Right cardiac atrium (tissue), 5 donors: ENCODE data around the gene SELENOK. TPM values are rescaled to one million over a fixed set of nuclear protein-coding genes. Genes with fewer than 3 reads are reported as not detected.
A peak's percentile ranks its signal among the peaks of the same experiment; 100 is the strongest.

Experiments used
- ATAC-seq, 2 donors: fragments of 200-7000 bp; cut with Tn5 transposase; one replicate each; pipeline versions ENCODE4 v1.8.0 to v1.9.1; 2020; ENCODE audit warnings: moderate library complexity in 2 of 2, mild to moderate bottlenecking in 1 of 2
- DNase-seq, 3 donors: peaks; one replicate each; pipeline ENCODE4 v3.0.0-alpha.2; 2020
- H3K27ac ChIP-seq: one replicate; pipeline ENCODE4 v1.5.1; 2013; ENCODE audit warnings: mild to moderate bottlenecking, low read length, control low read depth, moderate library complexity
- H3K27me3 ChIP-seq: one replicate; pipeline ENCODE4 v1.6.1; 2013; ENCODE audit not compliant: control insufficient read depth, insufficient read depth
- H3K4me1 ChIP-seq: one replicate; pipeline ENCODE4 v1.6.1; 2013; ENCODE audit warnings: low read length; ENCODE audit not compliant: control insufficient read depth, insufficient read depth
- H3K4me3 ChIP-seq: one replicate; pipeline ENCODE4 v1.5.1; 2013; ENCODE audit warnings: low read length, control low read depth
- H3K9me3 ChIP-seq: one replicate; pipeline ENCODE4 v1.6.1; 2013; ENCODE audit warnings: low read length; ENCODE audit not compliant: control insufficient read depth
- WGBS: extraction: QIAGEN DNeasy Blood & Tissue Kit; methylation state at CpG from one replicate; pipeline ENCODE4 v1.1.7; 2013; 5-methylcytosine and 5-hydroxymethylcytosine counted together
- intact Hi-C, 4 donors: fragments of 100-400 bp; cut with DNase I; formaldehyde crosslinking; loops; one replicate each; pipeline versions ENCODE4 v1.11.0 to v1.14.0; 2022 to 2023
- polyA plus RNA-seq: library from polyadenylated mRNA; stranded (reverse); fragments of 200-250 nt; gene quantifications from one replicate; pipeline ENCODE4 v1.2.3, GENCODE V29; 2013
- total RNA-seq, 4 donors: library from RNA; stranded (reverse); fragmentation: NEBNext Ultra II Directional; extraction: Animal tissue kit (Norgen Biotek cat#: 25700); gene quantifications; one replicate each; pipeline ENCODE4 v1.2.1, GENCODE V29; 2021
- donor health status: healthy with polysubstance abuse.
- donor health status: DM: no; HTN: yes; CAD: no.
- donor health status: DM: no; HTN: no; CAD: no.
- donor health status: DM: no; HTN: yes; CAD: no; lungs with severe emphysema.
- donor health status: DM: yes; HTN: yes; CAD: no.

The SELENOK gene
- total and polyA plus RNA-seq, 5 donors, result 86.9 to 187 (median 103) TPM

DNA sequence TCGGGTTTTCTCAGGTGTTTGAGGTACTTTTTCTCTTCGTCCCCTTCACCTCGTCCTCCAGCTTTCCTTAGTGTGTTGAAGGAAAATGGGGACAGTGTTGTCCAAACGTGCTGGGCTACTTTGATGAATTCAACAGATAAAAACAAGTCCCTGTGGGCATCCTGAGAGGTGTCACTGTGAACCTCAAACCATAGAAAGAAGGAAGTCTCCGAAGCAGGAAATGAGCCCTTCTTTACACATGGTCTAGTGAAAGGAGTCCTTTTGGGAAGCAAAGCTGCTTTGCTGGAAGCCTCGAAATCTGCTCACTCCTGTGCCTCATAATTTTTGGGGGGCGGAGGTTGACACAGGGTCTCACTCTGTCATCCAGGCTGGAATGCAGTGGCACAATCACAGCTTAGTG lies 34.7 kb downstream of the SELENOK start:
- Histone ChIP-seq H3K4me3 (no peak overlapping the region), H3K27me3 (no peaks in the 10 kb centered on the region), H3K27ac (no peak overlapping the region), H3K9me3 (no peaks in the 10 kb centered on the region), H3K4me1 (no peaks in the 10 kb centered on the region)
- WGBS, result 74% methylated on average over 7 of the region's 7 CpGs
- ATAC-seq (no peak), DNase-seq (no peak)
- intact Hi-C loops, result no loop called here

DNA sequence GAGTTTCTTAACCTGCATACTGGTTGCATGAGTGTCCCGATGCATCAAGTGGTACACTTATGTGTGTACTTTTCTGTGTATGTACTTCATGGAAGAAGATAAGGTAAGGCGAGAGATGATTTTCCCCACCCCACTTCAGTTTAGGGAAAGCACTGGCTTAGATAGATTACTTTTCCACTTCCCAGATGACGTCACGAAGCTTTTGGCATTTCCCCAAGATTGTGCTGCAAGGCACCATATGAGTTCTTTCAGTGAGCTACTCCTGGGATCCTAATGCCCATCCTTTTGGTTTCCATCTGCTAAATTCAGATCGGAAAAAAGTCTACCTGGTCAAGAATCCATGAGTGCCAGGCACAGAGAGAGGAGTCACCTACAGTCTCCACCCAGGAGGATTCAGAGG lies 40.8 kb downstream of the SELENOK start:
- ATAC-seq (peak in 1 of 2 donors; percentile 21), DNase-seq (peak in 1 of 3 donors; percentile 37)
- 31% methylated on average over 5 of the region's 5 CpGs for WGBS
- Histone ChIP-seq H3K9me3 (no peaks in the 10 kb centered on the region), H3K27ac (no peak overlapping the region), H3K4me3 (no peak overlapping the region), H3K27me3 (no peaks in the 10 kb centered on the region), H3K4me1 (peaks cover 3% of the 10 kb centered on the region)
- intact Hi-C loops, result no loop called here

DNA sequence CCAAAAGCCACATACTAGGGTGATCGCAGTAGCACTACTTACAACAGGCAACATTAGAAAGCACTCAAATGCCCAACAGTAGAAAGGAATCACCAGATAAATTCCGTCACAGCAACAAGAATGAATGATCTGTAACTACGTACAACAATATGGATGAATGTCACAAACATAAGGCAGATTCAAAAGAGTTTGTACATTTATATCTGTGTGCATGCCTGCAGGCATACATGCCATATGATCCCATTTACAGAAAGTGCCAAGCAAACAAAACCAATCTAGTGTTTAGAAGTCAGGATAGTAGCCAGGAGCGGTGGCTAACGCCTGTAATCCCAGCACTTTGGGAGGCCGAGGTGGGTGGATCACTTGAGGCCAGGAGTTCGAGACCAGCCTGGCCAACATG lies 41.7 kb downstream of the SELENOK start:
- peaks cover 3% of the 10 kb centered on the region for H3K4me1 ChIP-seq
- DNase-seq, result no peak
- WGBS, result 97% methylated on average over 7 of the region's 7 CpGs
- no peaks in the 10 kb centered on the region for H3K27me3 ChIP-seq
- no peak for ATAC-seq
- intact Hi-C loops, result no loop called here
- no peaks in the 10 kb centered on the region for H3K9me3 ChIP-seq
- no peak overlapping the region for H3K4me3 ChIP-seq
- no peak overlapping the region for H3K27ac ChIP-seq

DNA sequence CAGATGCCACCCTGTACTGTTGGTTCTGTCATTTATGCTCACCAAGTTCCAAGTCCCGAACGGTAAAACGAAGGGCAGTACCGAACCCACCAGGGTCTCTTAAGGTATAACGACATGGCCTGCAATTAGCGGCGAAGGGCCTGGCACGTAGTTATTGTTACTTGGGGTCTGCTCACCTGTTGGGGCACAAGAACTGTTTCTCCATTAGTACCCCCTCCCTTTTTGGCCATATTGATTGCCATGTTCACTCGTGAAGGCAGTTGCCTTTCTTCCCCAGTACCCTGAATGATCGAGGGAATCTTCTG lies 44.9 kb downstream of the SELENOK start:
- no peak for DNase-seq
- H3K27me3 ChIP-seq, result no peaks in the 10 kb centered on the region
- no peak overlapping the region for H3K27ac ChIP-seq
- H3K4me1 ChIP-seq, result peaks cover 6% of the 10 kb centered on the region
- no peak for ATAC-seq
- H3K9me3 ChIP-seq, result no peaks in the 10 kb centered on the region
- no peak overlapping the region for H3K4me3 ChIP-seq
- 57% methylated on average over 10 of the region's 10 CpGs for WGBS
- intact Hi-C loops, result no loop called here

DNA sequence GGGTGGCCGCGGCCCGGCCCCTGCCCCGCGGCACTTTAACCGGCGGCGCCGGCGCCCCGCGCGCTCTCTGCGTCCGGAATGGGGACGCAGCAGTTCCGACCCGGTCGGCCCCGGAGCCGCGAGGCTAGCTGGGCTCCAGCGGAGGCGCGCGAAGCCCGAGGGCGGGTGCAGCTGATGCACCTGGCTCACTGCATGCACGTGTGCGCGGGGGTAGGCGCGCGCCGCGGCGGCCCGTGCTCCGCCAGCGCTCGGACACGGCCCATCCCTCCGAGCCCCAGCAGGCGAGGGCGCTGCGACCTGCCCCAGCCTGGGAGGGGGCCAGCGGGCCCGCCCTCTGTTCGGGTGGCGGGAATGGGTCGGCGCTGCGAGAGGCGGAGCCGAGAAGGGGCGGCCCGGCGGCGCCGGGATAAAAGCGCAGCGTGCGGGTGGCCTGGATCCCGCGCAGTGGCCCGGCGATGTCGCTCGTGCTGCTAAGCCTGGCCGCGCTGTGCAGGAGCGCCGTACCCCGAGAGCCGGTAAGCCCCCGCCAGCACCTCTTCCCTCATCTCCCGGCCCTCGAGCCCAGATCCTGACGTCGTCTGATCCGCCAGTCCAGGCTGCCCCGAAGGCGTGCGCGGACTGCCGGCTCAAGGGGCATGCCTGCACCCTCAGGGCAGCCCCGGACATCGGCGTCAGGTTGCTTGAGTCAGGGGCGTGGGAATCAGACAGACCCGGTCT lies 45.4 kb downstream of the SELENOK start, which contains the start of the genes CHDH and IL17RB:
CHDH (minus strand) TSS at position 286 of the 717 bp plus-strand sequence. CDS start 22,411 bp downstream, outside the sequence.
IL17RB (plus strand) TSS at position 435 of the 717 bp plus-strand sequence; CDS start at position 456, 21 bp downstream.
- Histone ChIP-seq H3K9me3 (no peaks in the 10 kb centered on the region), H3K4me3 (peak within 1 kb of the TSS; percentile 58), H3K4me1 (peaks cover 6% of the 10 kb centered on the region), H3K27ac (no peak within 1 kb of the TSS), H3K27me3 (no peaks in the 10 kb centered on the region)
- intact Hi-C loops, result no loop called here
- ATAC-seq, result peak; percentile 84 to 87
- 2% methylated on average over 91 of the region's 91 CpGs for WGBS
- peak; percentile 60 to 86 (median 83) for DNase-seq

DNA sequence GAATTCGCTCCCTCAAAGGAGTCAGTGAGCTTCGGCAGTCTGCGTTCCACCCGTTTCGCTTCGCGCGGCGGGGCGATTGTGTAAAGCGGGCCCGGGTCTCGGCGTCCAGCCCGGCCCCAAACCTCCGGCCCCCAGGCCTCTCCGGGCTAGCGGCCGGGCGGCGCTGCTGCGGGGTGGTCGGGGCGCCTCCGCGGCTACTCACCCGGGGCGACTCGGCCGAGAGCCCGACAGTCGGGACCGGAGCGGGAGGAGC lies 45.9 kb downstream of the SELENOK start:
- DNase-seq (no peak), ATAC-seq (no peak)
- intact Hi-C loops, result no loop called here
- Histone ChIP-seq H3K9me3 (no peaks in the 10 kb centered on the region), H3K27ac (no peak overlapping the region), H3K4me1 (peaks cover 3% of the 10 kb centered on the region), H3K4me3 (peak overlapping the region; percentile 58), H3K27me3 (no peaks in the 10 kb centered on the region)
- under 1% methylated on average over 34 of the region's 34 CpGs for WGBS

DNA sequence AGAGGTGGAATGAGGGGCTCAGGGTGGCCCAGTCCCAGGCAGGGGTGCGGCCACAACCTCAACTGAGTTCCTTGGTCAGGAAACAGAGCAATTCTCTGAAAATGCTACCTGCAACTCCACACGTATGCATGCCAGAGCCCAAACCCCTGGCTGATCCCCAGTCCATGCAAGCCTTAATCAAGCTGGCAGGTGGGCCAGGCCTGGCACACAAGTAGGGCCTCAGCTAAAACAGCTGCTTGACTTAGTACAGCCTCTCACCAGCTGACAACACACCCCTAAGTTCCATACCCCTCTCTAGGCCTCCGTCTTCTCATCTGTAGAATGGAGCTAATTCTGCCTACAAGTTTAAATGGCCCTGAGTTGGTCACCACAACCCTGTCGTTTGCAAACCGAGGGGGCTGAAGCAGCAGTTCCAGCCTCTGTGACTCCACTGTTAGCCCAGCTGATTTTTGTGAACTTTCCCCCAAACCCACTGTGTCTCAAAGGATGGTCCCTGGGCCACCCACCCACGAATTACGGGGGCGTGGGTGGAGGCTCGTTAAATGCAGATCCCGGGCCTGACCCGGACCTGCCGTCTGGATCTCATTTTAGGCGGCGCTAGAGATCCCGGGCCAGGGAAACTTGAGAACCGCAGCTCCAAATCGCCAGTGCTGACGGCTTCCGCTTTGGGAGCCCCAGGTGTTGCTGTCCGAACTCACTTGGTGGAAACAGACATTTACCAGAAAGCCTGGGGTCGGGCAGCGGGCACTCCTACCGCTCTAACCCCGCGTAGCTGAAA lies 46.4 kb downstream of the SELENOK start:
- H3K4me3 ChIP-seq, result peak overlapping the region; percentile 58
- ATAC-seq, result peak; percentile 28 to 56
- H3K9me3 ChIP-seq, result no peaks in the 10 kb centered on the region
- WGBS, result 16% methylated on average over 25 of the region's 25 CpGs
- peaks cover 3% of the 10 kb centered on the region for H3K4me1 ChIP-seq
- intact Hi-C loops, result no loop called here
- no peak overlapping the region for H3K27ac ChIP-seq
- no peaks in the 10 kb centered on the region for H3K27me3 ChIP-seq
- DNase-seq, result peak; percentile 55 to 77 (median 75)

DNA sequence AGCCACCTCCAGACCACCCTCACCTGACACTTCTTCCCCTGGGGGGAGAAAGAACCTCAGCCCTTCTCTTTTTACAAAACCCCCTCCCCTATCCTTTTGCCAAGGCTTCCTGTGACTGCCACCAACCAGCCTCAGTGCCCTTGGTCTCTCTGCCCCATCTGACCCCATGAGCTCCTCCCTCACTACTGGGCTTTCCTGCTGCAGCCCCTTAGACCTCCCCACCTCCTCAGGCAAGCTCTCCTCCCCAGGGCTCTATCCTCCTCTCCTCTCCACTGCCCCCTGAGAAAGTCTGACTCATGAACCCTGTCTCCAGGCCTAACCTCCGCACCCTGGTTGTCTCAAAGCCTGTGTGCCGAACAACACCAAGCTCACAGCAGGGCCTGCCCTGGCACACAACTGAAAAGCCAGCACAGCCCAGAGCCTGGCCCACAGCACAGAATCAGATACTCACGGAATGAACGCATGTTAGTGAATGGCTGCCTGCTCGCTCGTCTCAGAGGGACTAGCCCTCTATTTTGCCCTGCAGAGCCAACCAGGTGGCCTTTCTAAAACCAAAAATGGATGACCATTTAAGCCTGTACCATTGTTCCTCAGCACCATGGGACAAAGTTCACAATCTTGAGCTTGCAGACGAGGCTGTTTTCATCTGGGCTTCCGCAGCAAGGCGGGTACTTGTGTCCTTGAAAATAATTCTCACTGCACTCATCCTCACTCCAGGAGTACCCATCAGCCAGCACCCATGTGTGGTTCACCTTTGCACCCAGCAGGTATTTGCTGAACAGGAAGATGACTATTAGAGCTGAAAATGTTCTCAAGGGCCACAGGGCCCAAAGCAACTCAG lies 47.2 kb downstream of the SELENOK start:
- intact Hi-C loops, result no loop called here
- 87% methylated on average over 9 of the region's 9 CpGs for WGBS
- ATAC-seq (no peak), DNase-seq (no peak)
- no peaks in the 10 kb centered on the region for H3K9me3 ChIP-seq
- no peak overlapping the region for H3K27ac ChIP-seq
- no peaks in the 10 kb centered on the region for H3K27me3 ChIP-seq
- H3K4me1 ChIP-seq, result peaks cover 3% of the 10 kb centered on the region
- H3K4me3 ChIP-seq, result no peak overlapping the region

DNA sequence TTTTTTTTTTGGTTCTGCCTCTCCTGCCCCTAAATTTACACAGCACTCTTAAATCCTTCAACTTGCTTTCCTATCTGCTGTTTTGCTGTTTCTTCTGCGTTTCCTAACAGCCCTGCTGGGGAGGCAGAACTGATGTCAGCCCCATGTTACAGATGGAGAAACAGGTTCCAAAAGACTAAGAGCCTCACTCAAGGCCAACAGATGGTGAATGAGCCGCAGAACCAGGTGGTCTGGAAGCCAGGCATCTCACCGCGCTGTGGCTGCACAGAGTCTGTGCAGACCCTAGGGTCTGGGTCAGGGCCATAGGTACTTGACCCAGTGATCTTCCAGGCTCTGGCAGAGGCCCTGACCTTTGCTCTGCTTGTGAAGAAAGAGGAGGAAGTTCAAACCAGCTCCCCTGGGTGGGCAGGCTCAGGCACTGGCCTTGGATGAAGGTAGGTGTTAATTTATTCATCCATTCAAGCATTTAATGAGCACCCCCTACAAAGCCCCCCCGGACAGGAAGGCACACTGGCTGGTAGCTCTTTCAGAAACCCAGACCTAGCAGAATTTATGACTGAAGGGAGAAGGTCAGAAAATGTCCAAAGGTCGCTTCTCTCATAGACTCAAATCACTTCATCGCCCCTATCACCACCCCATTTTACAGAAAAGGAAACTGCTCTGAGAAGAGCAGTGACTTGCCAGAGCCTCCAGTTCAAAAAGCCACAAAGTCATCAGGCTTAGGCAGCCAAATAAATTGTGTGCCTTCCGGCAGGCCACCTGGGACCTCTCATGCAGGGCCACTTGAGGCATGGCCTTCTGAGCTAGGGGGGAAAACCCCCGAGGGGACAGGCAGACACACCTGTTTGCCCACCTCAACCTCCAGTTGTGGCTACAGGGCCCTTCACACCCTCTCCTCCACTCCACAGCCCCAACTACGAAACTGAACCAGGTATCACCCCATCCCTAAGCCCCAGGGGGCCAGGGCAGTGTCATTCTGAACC lies 48.2 kb downstream of the SELENOK start:
- Histone ChIP-seq H3K9me3 (no peaks in the 10 kb centered on the region), H3K4me1 (peaks cover 3% of the 10 kb centered on the region), H3K27me3 (no peaks in the 10 kb centered on the region), H3K27ac (no peak overlapping the region), H3K4me3 (no peak overlapping the region)
- no peak for ATAC-seq
- 79% methylated on average over 10 of the region's 10 CpGs for WGBS
- intact Hi-C loops, result no loop called here
- no peak for DNase-seq

DNA sequence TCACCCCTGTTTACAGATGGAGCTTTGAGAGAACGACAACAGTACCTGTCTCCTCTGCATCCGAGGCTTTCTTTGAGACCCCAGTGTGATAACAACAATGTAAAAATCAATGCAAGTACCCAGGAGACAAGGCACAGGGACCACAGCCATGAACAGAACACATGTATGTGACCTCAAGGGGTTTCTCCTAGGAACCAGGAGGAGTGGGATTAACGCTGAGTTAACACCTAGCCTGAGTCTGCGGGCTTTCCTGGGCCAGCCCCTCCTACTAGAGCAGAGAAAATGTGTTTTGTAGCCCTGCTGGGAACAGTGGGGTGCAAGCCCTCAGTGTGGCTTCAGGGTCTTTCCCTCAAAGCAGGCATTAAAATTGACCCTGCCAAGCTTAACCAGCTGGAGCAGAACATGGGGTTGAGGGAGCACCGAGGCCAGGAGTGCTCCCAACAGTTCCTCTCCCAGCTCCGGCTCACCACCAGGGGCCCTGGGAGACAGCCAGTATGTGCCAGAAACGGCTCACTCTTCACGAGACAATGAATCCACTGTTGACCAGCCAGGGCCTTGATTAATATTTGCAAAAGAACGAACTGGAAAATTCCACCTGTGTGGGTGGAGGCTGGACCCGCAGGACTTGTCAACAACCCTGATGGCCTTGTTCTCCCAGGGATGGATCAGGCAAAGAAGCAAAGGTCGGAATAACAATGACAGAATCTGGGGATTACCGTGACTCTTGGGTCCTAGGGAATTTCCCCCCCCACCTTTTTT lies 49.0 kb downstream of the SELENOK start:
- H3K27ac ChIP-seq, result no peak overlapping the region
- H3K9me3 ChIP-seq, result no peaks in the 10 kb centered on the region
- no peaks in the 10 kb centered on the region for H3K27me3 ChIP-seq
- 43% methylated on average over 12 of the region's 12 CpGs for WGBS
- H3K4me1 ChIP-seq, result peaks cover 3% of the 10 kb centered on the region
- DNase-seq, result peak; percentile 46 to 73 (median 67)
- H3K4me3 ChIP-seq, result no peak overlapping the region
- ATAC-seq, result peak; percentile 27 to 28
- intact Hi-C loops, result no loop called here
